Measurements from ENCODE around the gene MYL11. TPM values are rescaled to one million over a fixed set of nuclear protein-coding genes. Genes with fewer than 3 reads are reported as not detected.
A peak's percentile ranks its signal among the peaks of the same experiment; 100 is the strongest.

MYL11 gene
- total and polyA plus RNA-seq, 3 experiments from 2014 or later = 1.9 to 4.6 (median 2.4) TPM

DNA sequence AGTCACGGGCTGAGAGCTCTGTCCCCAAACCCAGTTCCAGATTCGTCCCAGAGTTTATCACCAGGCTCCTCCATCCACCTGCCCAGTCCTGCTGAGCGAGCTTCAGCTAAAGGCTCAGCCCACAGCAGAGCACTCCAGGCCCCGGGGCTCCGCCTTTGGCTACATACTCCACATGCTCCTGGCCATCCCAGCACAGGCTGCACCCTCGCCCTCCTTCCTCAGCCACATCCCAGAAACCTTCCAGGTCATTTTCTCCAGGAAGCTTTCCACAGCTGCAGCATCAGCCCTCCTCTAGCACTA, 14.8 kb upstream of the MYL11 start:
- Histone ChIP-seq H3K9me3 (ENCODE audit: low read length) (no peaks in the 10 kb centered on the region), H3K4me3 (ENCODE audit: low read length) (no peak overlapping the region), H3K27me3 (ENCODE audit: insufficient read depth, low read length, poor library complexity, severe bottlenecking) (no peaks in the 10 kb centered on the region), H3K36me3 (ENCODE audit: insufficient read depth, low read length) (peaks cover 5% of the 10 kb centered on the region), H3K4me1 (ENCODE audit: insufficient read depth, low read length) (peaks cover 10% of the 10 kb centered on the region), H3K27ac (ENCODE audit: low read depth, low read length) (no peak overlapping the region)
- Mint-ChIP-seq H3K4me1 (peaks cover 15 to 24% (median 21%) of the 10 kb centered on the region in 3 donors), H3K4me3 (peak overlapping the region in 1 of 7 donors; percentile 17), H3K27ac (peak overlapping the region in 2 of 8 donors; percentile 32 to 50), H3K9me3 (no peaks in the 10 kb centered on the region), H3K27me3 (no peaks in the 10 kb centered on the region), H3K36me3 (peaks cover 3 to 67% (median 15%) of the 10 kb centered on the region in 3 donors)
- CTCF ChIA-PET = interaction anchor here (0.6 to 1.3 kb wide), 2 partner anchors 50 to 732 kb away, joined by 3 to 4 read pairs; no protein-coding TSS in a partner anchor
- POLR2A ChIA-PET = no interaction called here
- no peak for DNase-seq

DNA sequence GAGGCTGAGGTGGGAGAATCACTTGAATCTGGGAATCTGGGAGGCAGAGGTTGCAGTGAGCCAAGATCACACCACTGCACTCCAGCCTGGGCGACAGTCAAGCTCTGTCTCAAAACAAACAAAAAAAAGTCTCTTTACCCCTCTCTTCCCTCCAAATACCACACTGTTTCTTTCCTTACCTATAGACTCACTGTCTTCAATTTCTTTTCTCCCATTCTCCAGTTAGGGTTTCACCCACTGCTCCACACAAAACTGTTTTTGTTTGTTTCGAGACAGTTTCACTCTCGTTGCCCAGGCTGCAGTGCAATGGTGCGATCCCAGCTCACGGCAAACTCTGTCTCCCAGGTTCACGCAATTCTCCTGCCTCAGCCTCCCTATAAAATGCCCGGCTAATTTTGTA, 13.4 kb upstream of the MYL11 start:
- CTCF ChIA-PET = no interaction called here
- H3K36me3 Mint-ChIP-seq = peaks cover 3 to 73% (median 17%) of the 10 kb centered on the region in 3 donors
- peaks cover 12% of the 10 kb centered on the region for H3K36me3 ChIP-seq (ENCODE audit: insufficient read depth, low read length)

DNA sequence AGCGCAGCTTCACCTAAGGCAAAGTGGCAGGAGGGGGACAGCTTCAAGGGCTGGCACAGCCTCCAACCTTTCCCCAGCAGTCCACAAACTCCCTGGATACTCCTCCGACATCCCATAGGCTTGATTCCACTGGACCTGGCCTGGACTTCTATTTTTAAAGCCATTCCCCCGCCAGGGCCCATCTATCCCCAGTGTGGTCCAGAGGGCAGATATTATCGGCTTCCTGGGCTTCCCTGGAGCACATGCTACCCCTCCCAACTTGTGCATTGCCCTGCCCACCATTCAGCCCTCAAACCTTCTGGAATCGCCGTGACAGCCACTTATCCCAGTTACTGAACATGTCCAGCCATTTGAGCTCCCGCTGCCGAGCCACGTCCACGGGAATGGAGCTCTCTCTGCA, 9.4 kb upstream of the MYL11 start:
- no peak overlapping the region for H3K27ac ChIP-seq (ENCODE audit: low read depth, low read length)
- Mint-ChIP-seq H3K9me3 (no peaks in the 10 kb centered on the region), H3K4me3 (no peak overlapping the region), H3K27ac (peak overlapping the region in 2 of 8 donors; percentile 3 to 71), H3K36me3 (peaks cover 3 to 58% (median 18%) of the 10 kb centered on the region in 3 donors), H3K27me3 (no peaks in the 10 kb centered on the region), H3K4me1 (peaks cover 33 to 50% (median 45%) of the 10 kb centered on the region in 3 donors)
- no peaks in the 10 kb centered on the region for H3K27me3 ChIP-seq (ENCODE audit: insufficient read depth, low read length, poor library complexity, severe bottlenecking)
- POLR2A ChIA-PET = interaction anchor here (0.8 to 1.6 kb wide), 2 partner anchors 17 to 30 kb away, joined by 3 read pairs; partner anchors contain the start of gene SEPTIN1
- no peaks in the 10 kb centered on the region for H3K9me3 ChIP-seq (ENCODE audit: low read length)
- H3K4me3 ChIP-seq (ENCODE audit: low read length) = no peak overlapping the region
- CTCF ChIA-PET = interaction anchor here (0.7 to 2.1 kb wide), 3 partner anchors 10 to 45 kb away, joined by 3 to 5 read pairs (median 3); partner anchors contain the start of genes CD2BP2 and ZNF48
- DNase-seq = no peak
- peaks cover 12% of the 10 kb centered on the region for H3K36me3 ChIP-seq (ENCODE audit: insufficient read depth, low read length)
- H3K4me1 ChIP-seq (ENCODE audit: insufficient read depth, low read length) = peaks cover 24% of the 10 kb centered on the region

More for the DNA sequence above, 13.4 kb upstream of the MYL11 start:
- H3K27ac Mint-ChIP-seq = peak overlapping the region in 1 of 8 donors; percentile 6
- Histone ChIP-seq H3K27me3 (ENCODE audit: insufficient read depth, low read length, poor library complexity, severe bottlenecking) (no peaks in the 10 kb centered on the region), H3K9me3 (ENCODE audit: low read length) (no peaks in the 10 kb centered on the region), H3K27ac (ENCODE audit: low read depth, low read length) (no peak overlapping the region), H3K4me3 (ENCODE audit: low read length) (no peak overlapping the region), H3K4me1 (ENCODE audit: insufficient read depth, low read length) (peaks cover under 1% of the 10 kb centered on the region)
- H3K27me3 Mint-ChIP-seq = no peaks in the 10 kb centered on the region
- no peaks in the 10 kb centered on the region for H3K9me3 Mint-ChIP-seq
- no peak for DNase-seq
- POLR2A ChIA-PET = no interaction called here
- H3K4me1 Mint-ChIP-seq = peaks cover 8 to 23% (median 17%) of the 10 kb centered on the region in 3 donors
- no peak overlapping the region for H3K4me3 Mint-ChIP-seq

DNA sequence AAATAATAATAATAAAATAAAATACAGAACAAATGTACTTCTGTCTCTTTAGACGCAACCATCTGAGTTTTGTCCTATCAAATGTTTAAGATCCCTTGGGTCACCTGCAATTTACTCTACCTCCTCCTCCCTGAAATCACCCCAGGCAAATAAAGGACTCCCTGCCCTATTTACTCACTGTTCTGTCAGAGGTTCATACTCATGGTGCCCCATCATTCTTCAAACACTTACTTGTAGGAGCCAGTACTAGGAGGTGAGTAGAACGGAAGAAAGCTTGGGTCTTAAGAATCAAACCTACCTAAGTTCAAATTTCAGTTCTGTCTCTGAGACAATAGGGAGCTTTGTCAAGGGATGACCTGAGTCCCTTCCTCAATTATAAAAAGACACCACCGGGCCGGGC, 8.1 kb upstream of the MYL11 start:
- peaks cover 0 to 2% of the 10 kb centered on the region in 2 donors for H3K27me3 Mint-ChIP-seq
- H3K27ac Mint-ChIP-seq = peak overlapping the region in 7 of 8 donors; percentile 24 to 95 (median 61)
- H3K4me1 Mint-ChIP-seq = peaks cover 40 to 58% (median 53%) of the 10 kb centered on the region in 3 donors
- DNase-seq = no peak
- H3K9me3 ChIP-seq (ENCODE audit: low read length) = no peaks in the 10 kb centered on the region
- no peak overlapping the region for H3K4me3 ChIP-seq (ENCODE audit: low read length)
- peaks cover 29% of the 10 kb centered on the region for H3K4me1 ChIP-seq (ENCODE audit: insufficient read depth, low read length)
- H3K4me3 Mint-ChIP-seq = peak overlapping the region; percentile 38 to 91 (median 85)
- ChIA-PET POLR2A (interaction anchor here (1.6 kb wide), 1 partner anchor 16 kb away, joined by 3 read pairs; the partner anchor contains the start of gene SEPTIN1), CTCF (interaction anchor here (0.7 to 2.1 kb wide), 2 partner anchors 43 to 223 kb away, joined by 3 to 5 read pairs; no protein-coding TSS in a partner anchor)
- no peaks in the 10 kb centered on the region for H3K9me3 Mint-ChIP-seq
- no peak overlapping the region for H3K27ac ChIP-seq (ENCODE audit: low read depth, low read length)
- H3K27me3 ChIP-seq (ENCODE audit: insufficient read depth, low read length, poor library complexity, severe bottlenecking) = no peaks in the 10 kb centered on the region
- H3K36me3 Mint-ChIP-seq = peaks cover 3 to 50% (median 15%) of the 10 kb centered on the region in 3 donors
- H3K36me3 ChIP-seq (ENCODE audit: insufficient read depth, low read length) = peaks cover 12% of the 10 kb centered on the region

DNA sequence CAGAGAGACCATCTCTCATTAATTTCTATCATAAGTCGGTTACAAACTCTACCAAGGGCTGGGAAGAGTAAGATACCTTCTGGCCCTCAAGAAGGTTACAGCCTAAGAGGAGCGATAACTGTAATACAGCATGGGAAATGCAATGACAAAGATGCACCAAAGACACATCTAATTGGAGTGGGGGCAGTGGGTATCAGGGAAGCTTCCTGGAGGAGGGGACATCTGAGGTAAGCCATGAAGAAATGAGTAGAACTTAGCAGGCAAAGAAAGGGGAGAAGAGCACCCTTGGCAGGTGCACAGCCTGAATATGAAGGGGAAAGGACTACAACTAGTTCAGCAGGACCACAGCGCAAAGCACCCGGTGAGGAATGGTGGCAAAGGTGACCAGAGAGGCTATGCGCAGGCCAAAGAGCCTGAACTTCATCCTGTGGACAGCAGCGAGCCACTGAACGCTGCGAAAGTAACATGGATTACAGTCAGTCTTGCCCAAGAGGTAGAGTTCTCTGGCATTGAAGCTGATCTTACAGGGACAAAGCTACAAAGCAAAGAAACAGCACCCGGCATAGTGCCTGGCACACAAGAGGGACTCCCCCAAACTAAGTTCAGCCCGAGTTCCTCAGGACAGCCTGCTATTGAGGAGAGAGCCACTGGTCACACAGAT, 7.1 kb upstream of the MYL11 start:
- peaks cover 3 to 45% (median 12%) of the 10 kb centered on the region in 3 donors for H3K36me3 Mint-ChIP-seq
- no peaks in the 10 kb centered on the region for H3K27me3 ChIP-seq (ENCODE audit: insufficient read depth, low read length, poor library complexity, severe bottlenecking)
- H3K4me3 Mint-ChIP-seq = peak overlapping the region; percentile 83 to 91 (median 89)
- peaks cover 9% of the 10 kb centered on the region for H3K36me3 ChIP-seq (ENCODE audit: insufficient read depth, low read length)
- ChIA-PET CTCF (interaction anchor here (1.0 to 2.1 kb wide), 2 partner anchors 42 kb away, joined by 4 to 5 read pairs; no protein-coding TSS in a partner anchor), POLR2A (interaction anchor here (1.2 kb wide), 1 partner anchor 15 kb away, joined by 3 read pairs; the partner anchor contains the start of gene SEPTIN1)
- peaks cover 45 to 60% (median 59%) of the 10 kb centered on the region in 3 donors for H3K4me1 Mint-ChIP-seq
- no peak overlapping the region for H3K27ac ChIP-seq (ENCODE audit: low read depth, low read length)
- H3K27ac Mint-ChIP-seq = peak overlapping the region; percentile 43 to 95 (median 74)
- H3K4me3 ChIP-seq (ENCODE audit: low read length) = peak overlapping the region; percentile 88
- peaks cover 0 to 2% of the 10 kb centered on the region in 2 donors for H3K27me3 Mint-ChIP-seq
- H3K4me1 ChIP-seq (ENCODE audit: insufficient read depth, low read length) = peaks cover 35% of the 10 kb centered on the region
- no peaks in the 10 kb centered on the region for H3K9me3 Mint-ChIP-seq
- no peak for DNase-seq
- no peaks in the 10 kb centered on the region for H3K9me3 ChIP-seq (ENCODE audit: low read length)

DNA sequence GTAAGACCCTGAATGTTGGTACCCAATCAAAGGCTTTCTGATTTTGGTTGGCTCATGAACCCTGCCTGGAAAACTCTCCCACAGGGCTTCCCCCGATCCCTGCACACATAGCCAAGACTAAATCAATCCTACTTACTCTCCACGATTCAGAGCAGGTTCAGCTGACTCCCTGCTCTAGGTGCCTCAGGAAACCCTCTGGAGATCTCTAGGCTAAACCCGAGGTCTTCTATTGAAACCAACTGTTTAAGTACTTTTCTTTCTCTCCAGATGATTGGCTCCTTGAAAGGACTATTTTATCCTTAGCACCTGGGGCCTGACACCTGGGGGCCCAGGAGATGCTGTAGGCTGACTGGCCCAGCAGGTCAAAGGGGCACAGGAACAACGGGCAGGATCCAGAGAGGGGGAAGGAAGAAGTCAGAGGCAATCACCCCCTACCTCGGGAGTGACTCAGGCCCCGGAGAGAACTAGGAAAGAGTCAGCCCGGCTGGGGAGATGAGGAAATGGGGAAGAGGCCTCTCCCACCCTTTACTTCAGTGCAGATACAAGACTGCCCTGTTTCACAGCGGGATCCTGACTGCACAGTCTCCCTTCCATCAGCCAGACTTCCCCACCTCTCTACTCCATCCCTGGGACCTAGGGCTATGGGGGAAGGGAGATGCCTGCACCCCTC, 6.3 kb upstream of the MYL11 start:
- Mint-ChIP-seq H3K4me3 (peak overlapping the region; percentile 83 to 91 (median 89)), H3K9me3 (no peaks in the 10 kb centered on the region), H3K36me3 (peaks cover 0 to 40% (median 8%) of the 10 kb centered on the region in 3 donors), H3K4me1 (peaks cover 44 to 64% (median 60%) of the 10 kb centered on the region in 3 donors), H3K27ac (peak overlapping the region; percentile 43 to 94 (median 68)), H3K27me3 (peaks cover 0 to 2% of the 10 kb centered on the region in 2 donors)
- Histone ChIP-seq H3K4me3 (ENCODE audit: low read length) (peak overlapping the region; percentile 88), H3K4me1 (ENCODE audit: insufficient read depth, low read length) (peaks cover 35% of the 10 kb centered on the region), H3K36me3 (ENCODE audit: insufficient read depth, low read length) (peaks cover 7% of the 10 kb centered on the region), H3K27me3 (ENCODE audit: insufficient read depth, low read length, poor library complexity, severe bottlenecking) (no peaks in the 10 kb centered on the region), H3K27ac (ENCODE audit: low read depth, low read length) (peak overlapping the region; percentile 62), H3K9me3 (ENCODE audit: low read length) (no peaks in the 10 kb centered on the region)
- POLR2A ChIA-PET = interaction anchor here (1.1 to 1.3 kb wide), 3 partner anchors 14 kb away, joined by 3 to 9 read pairs (median 3); partner anchors contain the start of genes CD2BP2 and SEPTIN1
- DNase-seq = no peak
- CTCF ChIA-PET = interaction anchor here (1.0 to 1.2 kb wide), 6 partner anchors 11 to 52 kb away, joined by 3 to 4 read pairs (median 3); partner anchors contain the start of gene ZNF771

DNA sequence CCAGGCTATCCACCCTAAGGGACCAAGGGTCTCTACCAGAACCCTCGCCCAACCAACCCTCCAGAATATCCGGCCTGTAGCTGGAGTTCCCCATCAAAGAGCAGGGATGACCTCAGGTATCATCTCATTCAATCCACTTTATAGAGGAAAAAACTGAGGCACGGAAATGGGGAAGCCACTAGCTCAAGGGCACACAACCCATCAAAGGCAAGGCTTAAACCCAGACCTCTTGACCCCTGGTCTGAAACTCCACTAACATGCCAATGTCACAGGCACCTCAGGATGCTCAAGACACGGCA, 5.9 kb upstream of the MYL11 start:
- Histone ChIP-seq H3K9me3 (ENCODE audit: low read length) (no peaks in the 10 kb centered on the region), H3K4me3 (ENCODE audit: low read length) (peak overlapping the region; percentile 88), H3K36me3 (ENCODE audit: insufficient read depth, low read length) (peaks cover 7% of the 10 kb centered on the region), H3K27me3 (ENCODE audit: insufficient read depth, low read length, poor library complexity, severe bottlenecking) (no peaks in the 10 kb centered on the region), H3K4me1 (ENCODE audit: insufficient read depth, low read length) (peaks cover 35% of the 10 kb centered on the region), H3K27ac (ENCODE audit: low read depth, low read length) (peak overlapping the region; percentile 62)
- no peak for DNase-seq
- H3K27me3 Mint-ChIP-seq = peaks cover 0 to 2% of the 10 kb centered on the region in 2 donors
- H3K4me1 Mint-ChIP-seq = peaks cover 44 to 64% (median 60%) of the 10 kb centered on the region in 3 donors
- peak overlapping the region; percentile 83 to 91 (median 89) for H3K4me3 Mint-ChIP-seq
- peaks cover 0 to 36% (median 5%) of the 10 kb centered on the region in 3 donors for H3K36me3 Mint-ChIP-seq
- no peaks in the 10 kb centered on the region for H3K9me3 Mint-ChIP-seq
- ChIA-PET POLR2A (interaction anchor here (1.1 to 1.3 kb wide), 2 partner anchors 14 kb away, joined by 3 to 9 read pairs; partner anchors contain the start of genes CD2BP2 and SEPTIN1), CTCF (interaction anchor here (1.0 to 1.2 kb wide), 6 partner anchors 9 to 51 kb away, joined by 3 read pairs; partner anchors contain the start of gene ZNF771)
- peak overlapping the region; percentile 43 to 94 (median 68) for H3K27ac Mint-ChIP-seq

Data from CD8-positive, alpha-beta memory T cell (primary cell).